OCI-LY1 (cell line): ENCODE data around the gene ARAP1.

ENCODE experiments used
- H2AFZ ChIP-seq: fragments of 200-600 bp; sonication (generic), shearing (Covaris generic); 2 replicates; pipeline ENCODE4 v1.6.0; 2014; ENCODE audit warnings: antibody characterized with exemption, mild to moderate bottlenecking, low read length
- H3F3A ChIP-seq: fragments of 200-600 bp; sonication (generic), shearing (Covaris generic); 2 replicates; pipeline ENCODE4 v1.6.0; 2014; ENCODE audit warnings: mild to moderate bottlenecking, antibody characterized with exemption, low read length, moderate library complexity; ENCODE audit not compliant: insufficient read depth
- H3K27ac ChIP-seq: fragments of 200-600 bp; sonication (generic); 2 replicates; pipeline ENCODE4 v1.5.1; 2014; ENCODE audit warnings: low read length, mixed run types, mild to moderate bottlenecking, low read depth; ENCODE audit not compliant: poor library complexity, severe bottlenecking
- H3K27me3 ChIP-seq: fragments of 200-600 bp; sonication (generic); 2 replicates; pipeline ENCODE4 v1.6.0; 2014; ENCODE audit warnings: antibody characterized with exemption, mild to moderate bottlenecking, low read length, moderate library complexity; ENCODE audit not compliant: insufficient read depth
- H3K36me3 ChIP-seq: fragments of 200-600 bp; sonication (generic); 2 replicates; pipeline ENCODE4 v1.6.1; 2014; ENCODE audit warnings: mild to moderate bottlenecking, antibody characterized with exemption, low read length, moderate library complexity, mixed read lengths; ENCODE audit not compliant: insufficient read depth
- H3K4me1 ChIP-seq: fragments of 200-600 bp; sonication (generic); 2 replicates; pipeline ENCODE4 v1.5.1; 2014; ENCODE audit warnings: mild to moderate bottlenecking, low read length, moderate library complexity; ENCODE audit not compliant: insufficient read depth, severe bottlenecking
- H3K4me2 ChIP-seq: fragments of 200-600 bp; sonication (generic), shearing (Covaris generic); 2 replicates; pipeline ENCODE4 v1.6.1; 2014; ENCODE audit warnings: low read length
- H3K4me3 ChIP-seq: fragments of 200-600 bp; sonication (generic); 2 replicates; pipeline ENCODE4 v1.5.1; 2014; ENCODE audit warnings: low read length, low read depth, mild to moderate bottlenecking, mixed read lengths; ENCODE audit not compliant: poor library complexity, severe bottlenecking
- H3K79me2 ChIP-seq: fragments of 200-600 bp; shearing (Covaris generic); 2 replicates; pipeline ENCODE4 v1.6.1; 2016; ENCODE audit warnings: mixed run types, low read length, mixed read lengths; ENCODE audit not compliant: insufficient read depth
- H3K9ac ChIP-seq: fragments of 200-600 bp; sonication (generic), shearing (Covaris generic); 2 replicates; pipeline ENCODE4 v1.6.1; 2014; ENCODE audit warnings: mild to moderate bottlenecking, low read length, mixed read lengths
- H3K9me2 ChIP-seq: fragments of 200-600 bp; sonication (generic), shearing (Covaris generic); 2 replicates; pipeline ENCODE4 v1.6.1; 2014; ENCODE audit warnings: low read depth, mild to moderate bottlenecking, low read length, mixed read lengths
- H3K9me3 ChIP-seq: fragments of 200-600 bp; shearing (Covaris generic); 2 replicates; pipeline ENCODE4 v1.6.1; 2014; ENCODE audit warnings: low read length, mixed read lengths
- H4K20me1 ChIP-seq: fragments of 200-600 bp; sonication (generic), shearing (Covaris generic); 2 replicates; pipeline ENCODE4 v1.6.0; 2016; ENCODE audit warnings: mild to moderate bottlenecking, low read length; ENCODE audit not compliant: insufficient read depth
- CTCF ChIP-seq: fragments of 200-600 bp; sonication (generic), shearing (Covaris generic); IDR thresholded peaks from 2 replicates; pipeline ENCODE4 v1.5.1; 2017; ENCODE audit warnings: mild to moderate bottlenecking, antibody characterized with exemption, low read length, moderate library complexity, mixed read lengths
- EZH2 ChIP-seq: fragments of 200-600 bp; sonication (generic), shearing (Covaris generic); IDR thresholded peaks from 2 replicates; pipeline ENCODE4 v1.8.0; 2017; ENCODE audit warnings: borderline replicate concordance, mixed run types, mild to moderate bottlenecking, antibody characterized with exemption, low read length, moderate library complexity, mixed read lengths

The ARAP1 gene

GRCh38 chr11:72745925-72746550 lies 6.2 kb downstream of the ARAP1 start:
- Histone ChIP-seq H2AFZ (no peak overlapping the region), H3F3A (no peaks in the 10 kb centered on the region), H3K27ac (no peak overlapping the region), H3K9ac (no peak overlapping the region), H3K4me1 (peaks cover 37% of the 10 kb centered on the region), H3K9me2 (no peaks in the 10 kb centered on the region), H3K4me3 (no peak overlapping the region), H3K4me2 (no peak overlapping the region), H3K27me3 (no peaks in the 10 kb centered on the region), H3K9me3 (no peaks in the 10 kb centered on the region), H4K20me1 (no peaks in the 10 kb centered on the region), H3K36me3 (peaks cover 4% of the 10 kb centered on the region; the same call in 1 of the 2 replicates), H3K79me2 (no peaks in the 10 kb centered on the region)
- TF ChIP-seq CTCF: no peak
- TF ChIP-seq EZH2: no peak

- H3K36me3 ChIP-seq: peaks cover 4% of the 10 kb centered on the region; the same call in 1 of the 2 replicates
- no peak overlapping the region for H3K4me2 ChIP-seq
- H3K27me3 ChIP-seq: no peaks in the 10 kb centered on the region
- H3F3A ChIP-seq: no peaks in the 10 kb centered on the region
- H3K27ac ChIP-seq: no peak overlapping the region
- H2AFZ ChIP-seq: no peak overlapping the region
- H3K9me2 ChIP-seq: no peaks in the 10 kb centered on the region
- peaks cover 37% of the 10 kb centered on the region for H3K4me1 ChIP-seq
- H3K4me3 ChIP-seq: no peak overlapping the region
- TF ChIP-seq CTCF (no peak), EZH2 (no peak)
- no peaks in the 10 kb centered on the region for H3K79me2 ChIP-seq
- no peaks in the 10 kb centered on the region for H3K9me3 ChIP-seq
- no peaks in the 10 kb centered on the region for H4K20me1 ChIP-seq
- no peak overlapping the region for H3K9ac ChIP-seq
Measured at GRCh38 chr11:72745511-72745910, 6.7 kb downstream of the ARAP1 start.

- Histone ChIP-seq H3K9me3 (no peaks in the 10 kb centered on the region), H4K20me1 (no peaks in the 10 kb centered on the region), H3K36me3 (peaks cover 4% of the 10 kb centered on the region; the same call in 1 of the 2 replicates), H3K79me2 (no peaks in the 10 kb centered on the region), H2AFZ (no peak overlapping the region), H3K27ac (peak overlapping the region; percentile 89), H3K4me3 (no peak overlapping the region), H3K4me2 (peak overlapping the region; percentile 18; the same call in 1 of the 2 replicates), H3K9ac (no peak overlapping the region), H3F3A (no peaks in the 10 kb centered on the region), H3K4me1 (peaks cover 46% of the 10 kb centered on the region), H3K9me2 (no peaks in the 10 kb centered on the region), H3K27me3 (no peaks in the 10 kb centered on the region)
- TF ChIP-seq EZH2 (no peak), CTCF (no peak)
Measured at GRCh38 chr11:72744474-72744873, 7.7 kb downstream of the ARAP1 start.
